IPS DF 6.9 (cell line): Measurements from ENCODE around the gene TOMM6.

Source experiments
- DNase-seq: peaks from one replicate; pipeline ENCODE4 v3.0.0-alpha.2; 2013; ENCODE audit warnings: low read depth, low spot score
- H3K27ac ChIP-seq: one replicate; pipeline ENCODE4 v1.5.1; 2013; ENCODE audit warnings: low read length, control low read depth
- H3K27me3 ChIP-seq: 2 replicates; pipeline ENCODE4 v1.6.1; 2013; ENCODE audit warnings: mild to moderate bottlenecking, low read length; ENCODE audit not compliant: control insufficient read depth, insufficient read depth
- H3K36me3 ChIP-seq: 2 replicates; pipeline ENCODE4 v1.6.1; 2013; ENCODE audit warnings: low read length; ENCODE audit not compliant: control insufficient read depth, insufficient read depth
- H3K4me1 ChIP-seq: 2 replicates; pipeline ENCODE4 v1.6.1; 2013; ENCODE audit warnings: low read length; ENCODE audit not compliant: control insufficient read depth, insufficient read depth
- H3K4me3 ChIP-seq: 2 replicates; pipeline ENCODE4 v1.5.1; 2013; ENCODE audit warnings: mild to moderate bottlenecking, low read length
- H3K9me3 ChIP-seq: 2 replicates; pipeline ENCODE4 v1.6.1; 2013; ENCODE audit warnings: low read length, inconsistent platforms; ENCODE audit not compliant: control insufficient read depth, insufficient read depth
- WGBS: extraction: QIAGEN DNeasy Blood & Tissue Kit; methylation state at CpG from one replicate; pipeline ENCODE4 v1.1.7; 2013; ENCODE audit warnings: mixed read lengths, missing lambda C conversion rate; ENCODE audit not compliant: insufficient read length, insufficient coverage; 5-methylcytosine and 5-hydroxymethylcytosine counted together

Gene TOMM6

DNA sequence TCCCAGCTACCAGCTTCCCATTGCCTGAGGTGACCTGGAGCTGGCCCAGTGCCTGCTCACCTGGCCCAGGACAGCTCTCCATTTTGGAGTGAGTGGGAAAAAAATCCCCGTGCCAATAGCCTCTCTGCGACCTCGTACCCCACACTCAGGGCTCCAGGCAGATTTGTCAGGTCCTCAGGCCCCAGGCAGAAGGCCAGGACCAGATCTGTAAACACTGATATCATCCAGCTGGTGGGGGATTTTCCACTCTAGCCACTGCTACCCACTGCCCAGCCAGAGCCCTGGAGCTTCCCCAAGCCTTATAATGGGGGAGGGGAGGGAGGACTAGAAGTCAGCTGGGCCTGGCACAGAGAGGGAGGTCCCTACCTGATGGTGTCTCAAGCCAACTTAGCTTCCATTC is 39.0 kb upstream of the TOMM6 start:
- no peak for DNase-seq
- no peak overlapping the region for H3K4me3 ChIP-seq
- no peaks in the 10 kb centered on the region for H3K9me3 ChIP-seq
- no peaks in the 10 kb centered on the region for H3K36me3 ChIP-seq
- no CpG with 5 or more reads among the region's 3 CpGs for WGBS
- H3K27ac ChIP-seq, result no peak overlapping the region
- H3K27me3 ChIP-seq, result no peaks in the 10 kb centered on the region
- no peaks in the 10 kb centered on the region for H3K4me1 ChIP-seq

DNA sequence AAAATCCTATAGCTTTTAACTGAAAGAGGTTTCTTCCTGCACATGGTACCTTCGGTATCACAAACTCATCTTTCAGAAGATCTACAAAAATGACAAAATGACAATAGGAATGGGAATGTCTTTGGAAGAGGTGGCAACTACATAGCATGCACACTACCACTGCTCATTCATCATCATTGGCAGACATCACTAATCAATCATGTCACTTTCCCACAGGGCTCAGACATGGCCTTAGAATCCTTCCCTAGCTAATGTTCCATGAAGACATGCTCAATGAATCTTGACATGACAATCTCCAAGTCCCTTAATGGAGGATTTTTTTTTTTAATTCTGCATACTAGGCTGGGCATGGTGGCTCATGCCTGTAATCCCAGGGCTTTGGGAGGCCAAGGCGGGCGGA is 37.1 kb upstream of the TOMM6 start:
- WGBS, result no CpG with 5 or more reads among the region's 3 CpGs

DNA sequence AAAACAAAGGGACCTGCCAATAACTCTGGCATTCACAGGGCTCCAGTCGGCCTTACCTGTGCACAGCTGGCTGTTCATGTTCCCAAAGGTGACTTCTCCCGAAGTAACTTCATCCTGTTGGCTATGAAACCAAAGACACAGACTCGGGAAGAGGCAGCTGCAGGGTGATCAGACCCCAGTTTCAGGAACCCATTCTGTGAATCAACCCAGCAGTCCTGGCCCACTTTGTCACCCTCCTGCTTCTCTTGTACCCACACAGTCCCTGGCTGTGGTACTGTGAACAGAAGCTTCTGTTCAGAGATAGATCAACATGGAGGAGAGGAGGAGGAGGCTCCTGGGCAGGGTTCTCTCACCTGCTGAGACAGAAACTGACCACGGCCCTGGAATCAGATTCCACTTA is 31.6 kb upstream of the TOMM6 start:
- no CpG with 5 or more reads among the region's 4 CpGs for WGBS
- no peak overlapping the region for H3K27ac ChIP-seq

More for the DNA sequence above, 37.1 kb upstream of the TOMM6 start:
- Histone ChIP-seq H3K36me3 (no peaks in the 10 kb centered on the region), H3K27ac (no peak overlapping the region), H3K9me3 (no peaks in the 10 kb centered on the region), H3K4me3 (no peak overlapping the region), H3K4me1 (no peaks in the 10 kb centered on the region), H3K27me3 (no peaks in the 10 kb centered on the region)
- no peak for DNase-seq

GRCh38 chr6:41756354-41756753 is 31.1 kb upstream of the TOMM6 start:
- no peak for DNase-seq
- H3K4me3 ChIP-seq, result no peak overlapping the region
- no peaks in the 10 kb centered on the region for H3K36me3 ChIP-seq
- H3K9me3 ChIP-seq, result no peaks in the 10 kb centered on the region
- H3K27ac ChIP-seq, result no peak overlapping the region
- no peaks in the 10 kb centered on the region; the same call in 1 of the 2 replicates for H3K27me3 ChIP-seq
- WGBS, result no CpG with 5 or more reads among the region's 13 CpGs
- H3K4me1 ChIP-seq, result no peaks in the 10 kb centered on the region

More for the DNA sequence above, 31.6 kb upstream of the TOMM6 start:
- H3K4me1 ChIP-seq, result no peaks in the 10 kb centered on the region
- H3K9me3 ChIP-seq, result no peaks in the 10 kb centered on the region
- no peaks in the 10 kb centered on the region for H3K27me3 ChIP-seq
- no peaks in the 10 kb centered on the region for H3K36me3 ChIP-seq
- no peak for DNase-seq
- H3K4me3 ChIP-seq, result no peak overlapping the region

GRCh38 chr6:41757271-41757670 is 30.2 kb upstream of the TOMM6 start:
- DNase-seq, result no peak
- no peak overlapping the region for H3K27ac ChIP-seq
- no peak overlapping the region for H3K4me3 ChIP-seq
- H3K9me3 ChIP-seq, result no peaks in the 10 kb centered on the region
- no peaks in the 10 kb centered on the region for H3K36me3 ChIP-seq
- H3K4me1 ChIP-seq, result no peaks in the 10 kb centered on the region
- WGBS, result no CpG with 5 or more reads among the region's 6 CpGs
- H3K27me3 ChIP-seq, result no peaks in the 10 kb centered on the region; the same call in 1 of the 2 replicates

DNA sequence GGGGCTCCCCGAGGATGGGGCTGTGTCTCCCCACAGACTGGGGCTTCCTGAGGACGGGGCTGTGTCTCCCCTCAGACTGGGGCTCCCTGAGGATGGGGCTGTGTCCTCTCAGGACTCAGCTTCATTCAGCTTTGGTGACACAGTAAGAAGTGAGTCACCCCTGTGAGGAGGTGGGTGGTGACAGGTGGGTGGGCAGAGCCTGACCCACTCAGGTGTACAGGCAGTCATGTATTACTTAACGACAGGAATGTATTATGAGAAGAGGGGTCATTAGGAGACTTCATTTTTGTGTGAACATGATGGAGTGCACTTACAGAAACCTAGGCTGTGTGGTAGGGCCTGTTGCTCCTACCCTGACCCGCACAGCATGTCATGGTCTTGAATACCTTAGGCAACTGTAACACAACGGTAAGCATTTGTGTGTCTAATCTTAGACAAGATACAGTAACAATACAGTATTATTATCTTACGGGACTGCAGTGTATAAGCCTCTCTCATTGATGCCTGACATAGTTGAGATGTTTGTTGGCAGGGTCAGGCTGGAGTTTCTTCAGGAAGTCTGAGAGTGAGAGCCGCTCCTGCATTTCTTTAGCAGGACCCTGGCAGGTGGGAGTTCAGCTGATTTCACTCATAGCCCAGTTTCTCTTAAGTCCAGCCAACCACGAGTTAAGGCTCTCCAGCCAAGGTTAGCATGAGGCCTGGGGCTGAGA is 29.4 kb upstream of the TOMM6 start:
- no peaks in the 10 kb centered on the region for H3K36me3 ChIP-seq
- H3K4me3 ChIP-seq, result no peak overlapping the region
- no CpG with 5 or more reads among the region's 8 CpGs for WGBS
- H3K27ac ChIP-seq, result no peak overlapping the region
- DNase-seq, result no peak
- H3K27me3 ChIP-seq, result no peaks in the 10 kb centered on the region; the same call in 1 of the 2 replicates
- no peaks in the 10 kb centered on the region for H3K9me3 ChIP-seq
- no peaks in the 10 kb centered on the region for H3K4me1 ChIP-seq

GRCh38 chr6:41758641-41759035 is 28.9 kb upstream of the TOMM6 start:
- no peak overlapping the region for H3K27ac ChIP-seq
- no peaks in the 10 kb centered on the region; the same call in 1 of the 2 replicates for H3K27me3 ChIP-seq
- H3K9me3 ChIP-seq, result no peaks in the 10 kb centered on the region
- no peak for DNase-seq
- no peaks in the 10 kb centered on the region for H3K36me3 ChIP-seq
- WGBS, result no CpG with 5 or more reads among the region's 6 CpGs
- no peaks in the 10 kb centered on the region for H3K4me1 ChIP-seq
- H3K4me3 ChIP-seq, result no peak overlapping the region

- Histone ChIP-seq H3K9me3 (no peaks in the 10 kb centered on the region), H3K4me3 (no peak overlapping the region), H3K4me1 (no peaks in the 10 kb centered on the region), H3K27ac (no peak overlapping the region), H3K36me3 (no peaks in the 10 kb centered on the region), H3K27me3 (no peaks in the 10 kb centered on the region; the same call in 1 of the 2 replicates)
- no peak for DNase-seq
- WGBS, result no CpG with 5 or more reads among the region's 13 CpGs
These were observed 28.2 kb upstream of the TOMM6 start for GRCh38 chr6:41759106-41759904.

DNA sequence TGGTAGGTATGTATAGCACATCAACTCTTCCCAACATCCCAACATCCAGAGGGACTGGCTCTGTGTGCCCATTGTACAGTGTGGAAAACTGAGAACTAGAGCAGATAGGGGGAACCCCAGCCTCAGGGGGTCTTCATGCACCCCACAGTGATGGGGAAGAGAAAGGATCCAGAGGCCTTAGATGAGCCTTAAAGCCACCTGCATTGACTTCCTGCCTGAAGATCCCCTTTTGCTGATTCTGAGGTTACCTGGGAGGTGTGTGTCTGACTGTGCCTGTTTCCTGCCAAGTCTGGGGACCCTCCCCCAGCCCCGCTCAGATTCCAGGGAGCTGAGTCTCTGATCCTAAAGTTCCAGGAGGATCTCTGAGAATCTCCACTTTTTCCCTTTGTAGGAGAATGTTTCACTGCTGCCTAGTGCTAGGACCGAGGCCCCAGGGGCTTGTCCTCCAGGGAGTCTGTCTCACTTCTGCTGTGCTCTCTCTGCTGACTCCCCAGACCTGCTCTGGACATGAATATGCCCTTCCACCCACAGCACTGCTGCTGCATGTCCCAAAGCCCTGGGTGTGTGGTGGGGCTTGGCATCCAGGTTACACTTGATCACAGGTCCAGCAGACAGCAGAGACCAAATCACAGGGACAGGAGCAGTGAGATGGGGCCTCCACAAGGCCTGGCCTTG is 27.5 kb upstream of the TOMM6 start:
- Histone ChIP-seq H3K27me3 (no peaks in the 10 kb centered on the region; the same call in 1 of the 2 replicates), H3K36me3 (no peaks in the 10 kb centered on the region), H3K27ac (no peak overlapping the region), H3K9me3 (no peaks in the 10 kb centered on the region), H3K4me3 (no peak overlapping the region), H3K4me1 (no peaks in the 10 kb centered on the region)
- WGBS, result no CpG with 5 or more reads among the region's 2 CpGs
- no peak for DNase-seq

GRCh38 chr6:41763470-41763869 is 24.0 kb upstream of the TOMM6 start:
- DNase-seq, result no peak
- H3K27ac ChIP-seq, result no peak overlapping the region
- no peaks in the 10 kb centered on the region for H3K4me1 ChIP-seq

More at GRCh38 chr6:41763470-41763869, 24.0 kb upstream of the TOMM6 start:
- no CpG with 5 or more reads among the region's 2 CpGs for WGBS
- H3K9me3 ChIP-seq, result no peaks in the 10 kb centered on the region
- H3K27me3 ChIP-seq, result no peaks in the 10 kb centered on the region; the same call in 1 of the 2 replicates
- H3K4me3 ChIP-seq, result no peak overlapping the region
- no peaks in the 10 kb centered on the region for H3K36me3 ChIP-seq
